C4-2B (cell line): ENCODE measurements around the gene BTAF1.

Experiments
- CTCF ChIP-seq: fragments of 450-650 bp; conservative IDR thresholded peaks from 2 replicates; pipeline ENCODE4 v1.5.1; 2017; ENCODE audit warnings: mild to moderate bottlenecking
- ZFX ChIP-seq: fragments of 450-650 bp; IDR thresholded peaks from 2 replicates; pipeline ENCODE4 v1.6.1; 2017

GRCh38 chr10:92031580-92031979, 108.0 kb downstream of the BTAF1 start:
- TF ChIP-seq CTCF (no peak), ZFX (no peak)
